Mesenchymal stem cell (in vitro differentiated cells and primary cell): ENCODE measurements around the gene IL18BP.
A peak's percentile ranks its signal among the peaks of the same experiment; 100 is the strongest.

Experiments
- DNase-seq: peaks from one replicate; pipeline ENCODE4 v3.0.0-alpha.2; 2013
- H2AFZ ChIP-seq: one replicate; pipeline ENCODE4 v1.6.1; 2013; ENCODE audit warnings: low read depth, mild to moderate bottlenecking, control low read depth, inconsistent platforms, low read length, moderate library complexity
- H2AK5ac ChIP-seq: 2 replicates; pipeline ENCODE4 v1.6.1; 2013; ENCODE audit warnings: low read length, moderate library complexity, mild to moderate bottlenecking, inconsistent platforms; ENCODE audit not compliant: severe bottlenecking
- H2BK120ac ChIP-seq: one replicate; pipeline ENCODE4 v1.6.1; 2013; ENCODE audit warnings: low read depth, mild to moderate bottlenecking, inconsistent platforms, low read length, moderate library complexity
- H2BK12ac ChIP-seq, 2 experiments: one replicate each; pipeline ENCODE4 v1.6.1; 2013; ENCODE audit warnings: inconsistent platforms in 2 of 2, low read length in 2 of 2, mild to moderate bottlenecking in 2 of 2, moderate library complexity in 2 of 2, control low read depth in 1 of 2
- H2BK15ac ChIP-seq: one replicate; pipeline ENCODE4 v1.6.1; 2013; ENCODE audit warnings: mild to moderate bottlenecking, low read depth, inconsistent platforms; ENCODE audit not compliant: poor library complexity, severe bottlenecking
- H2BK5ac ChIP-seq: 2 replicates; pipeline ENCODE4 v1.6.1; 2013; ENCODE audit warnings: low read depth, mild to moderate bottlenecking, low read length, control low read depth, inconsistent platforms; ENCODE audit not compliant: poor library complexity, severe bottlenecking
- H3K14ac ChIP-seq, 2 experiments: one replicate each; pipeline ENCODE4 v1.6.1; 2013; ENCODE audit warnings: inconsistent platforms in 2 of 2, low read length in 2 of 2, control low read depth in 1 of 2, mild to moderate bottlenecking in 1 of 2, moderate library complexity in 1 of 2
- H3K18ac ChIP-seq, 2 experiments: one replicate each; pipeline ENCODE4 v1.6.1; 2013; ENCODE audit warnings: inconsistent platforms in 2 of 2, low read length in 2 of 2, control low read depth in 1 of 2, low read depth in 1 of 2, mild to moderate bottlenecking in 1 of 2
- H3K23ac ChIP-seq, 2 experiments: one replicate each; pipeline ENCODE4 v1.6.1; 2013; ENCODE audit warnings: inconsistent platforms in 2 of 2, low read length in 2 of 2, mild to moderate bottlenecking in 2 of 2, moderate library complexity in 2 of 2, control low read depth in 1 of 2
- H3K27ac ChIP-seq: 2 replicates; pipeline ENCODE4 v1.5.1; 2013; ENCODE audit warnings: mild to moderate bottlenecking, moderate library complexity, low read length, control low read depth, inconsistent platforms; ENCODE audit not compliant: poor library complexity, severe bottlenecking
- H3K27me3 ChIP-seq, 2 experiments: 2 replicates each; pipeline versions ENCODE4 v1.6.1 to v1.7.0; 2013; ENCODE audit warnings: low read length in 2 of 2, mild to moderate bottlenecking in 2 of 2, moderate library complexity in 2 of 2, control low read depth in 1 of 2, inconsistent platforms in 1 of 2; ENCODE audit not compliant: control insufficient read depth in 1 of 2, insufficient read depth in 1 of 2
- H3K36me3 ChIP-seq, 2 experiments: 2 replicates each; pipeline versions ENCODE4 v1.6.1 to v1.7.0; 2013; ENCODE audit warnings: low read length in 2 of 2, control low read depth in 1 of 2, inconsistent platforms in 1 of 2, low read depth in 1 of 2, mild to moderate bottlenecking in 1 of 2; ENCODE audit not compliant: insufficient read depth in 2 of 2, control insufficient read depth in 1 of 2
- H3K4ac ChIP-seq, 2 experiments: one replicate each; pipeline ENCODE4 v1.6.1; 2013; ENCODE audit warnings: inconsistent platforms in 2 of 2, low read length in 2 of 2, mild to moderate bottlenecking in 2 of 2, moderate library complexity in 2 of 2, control low read depth in 1 of 2, low read depth in 1 of 2
- H3K4me1 ChIP-seq: 2 replicates; pipeline ENCODE4 v1.6.1; 2013; ENCODE audit warnings: low read depth, low read length, control low read depth; ENCODE audit not compliant: control insufficient read depth, insufficient read depth
- H3K4me2 ChIP-seq: 2 replicates; pipeline ENCODE4 v1.6.1; 2013; ENCODE audit warnings: low read length, mild to moderate bottlenecking, inconsistent platforms; ENCODE audit not compliant: poor library complexity, severe bottlenecking
- H3K4me3 ChIP-seq, 2 experiments: 2 replicates each; pipeline versions ENCODE4 v1.5.1 to v1.7.0; 2013; ENCODE audit warnings: low read length in 2 of 2, mild to moderate bottlenecking in 2 of 2, control low read depth in 1 of 2, low read depth in 1 of 2; ENCODE audit not compliant: insufficient read depth in 1 of 2
- H3K79me1 ChIP-seq: replicated peaks from 2 replicates; pipeline ENCODE4 v1.6.1; 2013; ENCODE audit warnings: mild to moderate bottlenecking, control low read depth, low read length, inconsistent platforms; ENCODE audit not compliant: poor library complexity, severe bottlenecking
- H3K9ac ChIP-seq: 2 replicates; pipeline ENCODE4 v1.7.0; 2013; ENCODE audit warnings: mild to moderate bottlenecking, low read length, moderate library complexity
- H3K9me3 ChIP-seq: 2 replicates; pipeline ENCODE4 v1.7.0; 2013; ENCODE audit warnings: mild to moderate bottlenecking, low read length; ENCODE audit not compliant: control insufficient read depth
- H4K8ac ChIP-seq: one replicate; pipeline ENCODE4 v1.6.1; 2013; ENCODE audit warnings: inconsistent platforms, mild to moderate bottlenecking, low read length, moderate library complexity
- H4K91ac ChIP-seq: one replicate; pipeline ENCODE4 v1.6.1; 2013; ENCODE audit warnings: mild to moderate bottlenecking, low read length, inconsistent platforms
- WGBS: methylation state at CpG from one replicate; pipeline ENCODE4 v1.1.7; 2013; ENCODE audit warnings: mixed read lengths; 5-methylcytosine and 5-hydroxymethylcytosine counted together

Gene IL18BP

GRCh38 chr11:71995726-71996291 is 2.9 kb upstream of the IL18BP start:
- H4K91ac ChIP-seq, result no peak overlapping the region
- H2AK5ac ChIP-seq, result no peak overlapping the region
- no peak overlapping the region for H2BK12ac ChIP-seq
- H3K4me3 ChIP-seq, result no peak overlapping the region
- H3K9ac ChIP-seq, result no peak overlapping the region
- H2BK120ac ChIP-seq, result no peak overlapping the region
- 89% methylated on average over 3 of the region's 3 CpGs for WGBS
- peaks cover 21 to 51% of the 10 kb centered on the region in 2 experiments for H3K36me3 ChIP-seq
- H2BK15ac ChIP-seq, result no peak overlapping the region
- H3K4ac ChIP-seq, result no peak overlapping the region
- H3K23ac ChIP-seq, result no peak overlapping the region
- H3K18ac ChIP-seq, result no peak overlapping the region
- no peak for DNase-seq
- no peak overlapping the region for H3K14ac ChIP-seq
- H3K79me1 ChIP-seq, result peaks cover 35% of the 10 kb centered on the region
- no peak overlapping the region for H4K8ac ChIP-seq
- peaks cover 18% of the 10 kb centered on the region for H3K4me1 ChIP-seq
- no peak overlapping the region for H2BK5ac ChIP-seq
- H3K27me3 ChIP-seq, result no peaks in the 10 kb centered on the region
- no peaks in the 10 kb centered on the region for H3K9me3 ChIP-seq
- no peak overlapping the region for H3K4me2 ChIP-seq
- H3K27ac ChIP-seq, result no peak overlapping the region
- H2AFZ ChIP-seq, result no peak overlapping the region

GRCh38 chr11:71996517-71996916 is 2.2 kb upstream of the IL18BP start:
- Histone ChIP-seq H3K9me3 (no peaks in the 10 kb centered on the region), H3K4me3 (no peak overlapping the region), H3K18ac (no peak overlapping the region), H3K27me3 (no peaks in the 10 kb centered on the region), H2BK15ac (no peak overlapping the region), H4K8ac (no peak overlapping the region), H3K4me2 (no peak overlapping the region), H3K23ac (no peak overlapping the region), H3K9ac (no peak overlapping the region), H3K4ac (no peak overlapping the region), H3K4me1 (peaks cover 23% of the 10 kb centered on the region), H2BK12ac (no peak overlapping the region), H2AFZ (no peak overlapping the region), H2BK5ac (no peak overlapping the region), H4K91ac (no peak overlapping the region), H3K79me1 (peaks cover 37% of the 10 kb centered on the region), H2AK5ac (no peak overlapping the region), H2BK120ac (no peak overlapping the region), H3K14ac (no peak overlapping the region), H3K27ac (no peak overlapping the region), H3K36me3 (peaks cover 21 to 58% of the 10 kb centered on the region in 2 experiments)
- DNase-seq, result no peak
- 97% methylated on average over 4 of the region's 4 CpGs for WGBS

- WGBS, result 91% methylated on average over 8 of the region's 8 CpGs
- Histone ChIP-seq H2BK120ac (no peak overlapping the region), H3K4me3 (no peak overlapping the region)
Measured at GRCh38 chr11:71996946-71997345, 1.8 kb upstream of the IL18BP start.

GRCh38 chr11:71997594-71997993 is 1.1 kb upstream of the IL18BP start:
- Histone ChIP-seq H3K27ac (no peak overlapping the region), H3K4me2 (no peak overlapping the region), H3K36me3 (peaks cover 29 to 68% of the 10 kb centered on the region in 2 experiments), H3K4me3 (no peak overlapping the region), H2BK5ac (no peak overlapping the region), H2BK120ac (no peak overlapping the region), H3K4me1 (peaks cover 27% of the 10 kb centered on the region), H3K18ac (no peak overlapping the region), H2BK12ac (no peak overlapping the region), H3K27me3 (no peaks in the 10 kb centered on the region), H3K14ac (no peak overlapping the region), H4K8ac (no peak overlapping the region), H3K79me1 (peaks cover 37% of the 10 kb centered on the region), H2AFZ (no peak overlapping the region), H3K23ac (no peak overlapping the region), H2AK5ac (no peak overlapping the region), H4K91ac (no peak overlapping the region), H3K4ac (no peak overlapping the region), H3K9ac (no peak overlapping the region), H2BK15ac (no peak overlapping the region), H3K9me3 (no peaks in the 10 kb centered on the region)
- no peak for DNase-seq
- WGBS, result 100% methylated on average over 3 of the region's 3 CpGs

More at GRCh38 chr11:71996946-71997345, 1.8 kb upstream of the IL18BP start:
- Histone ChIP-seq H3K27me3 (no peaks in the 10 kb centered on the region), H3K4me2 (no peak overlapping the region), H4K91ac (no peak overlapping the region), H2AFZ (no peak overlapping the region), H3K36me3 (peaks cover 25 to 63% of the 10 kb centered on the region in 2 experiments), H3K18ac (no peak overlapping the region), H2BK12ac (no peak overlapping the region), H2BK15ac (no peak overlapping the region), H3K9ac (no peak overlapping the region), H4K8ac (no peak overlapping the region), H3K79me1 (peaks cover 37% of the 10 kb centered on the region), H3K9me3 (no peaks in the 10 kb centered on the region), H3K4me1 (peaks cover 25% of the 10 kb centered on the region), H3K27ac (no peak overlapping the region), H2AK5ac (no peak overlapping the region), H2BK5ac (no peak overlapping the region), H3K4ac (no peak overlapping the region), H3K23ac (no peak overlapping the region), H3K14ac (no peak overlapping the region)
- DNase-seq, result peak; percentile 7
